GM12878 (cell line): ENCODE results near the gene PHC2. TPM values are rescaled to one million over a fixed set of nuclear protein-coding genes. Genes with fewer than 3 reads are reported as not detected.

ENCODE experiments used
- ATAC-seq: fragments of 200-7000 bp; cut with Tn5 transposase; 3 replicates; pipeline ENCODE4 v1.9.1; 2020; ENCODE audit warnings: mild to moderate bottlenecking, moderate library complexity
- BruUV-seq: library from RNA; stranded (reverse); fragments of 400-500 nt; replicated peaks from 2 replicates; lab custom pipeline; 2021; lab: Mats Ljungman, UMichigan
- CTCF ChIA-PET: fragments of 300-600 bp; sonication (Branson Sonifier 250); formaldehyde crosslinking; extraction: SDS; loops from one replicate; lab custom pipeline; 2021; ENCODE audit warnings: inconsistent platforms; lab: Yijun Ruan, JAX
- POLR2A ChIA-PET: fragments of 350-600 bp; formaldehyde crosslinking; extraction: SDS; loops from one replicate; lab custom pipeline; 2021; ENCODE audit warnings: inconsistent platforms; lab: Charles Lee
- RAD21 ChIA-PET: fragments of 300-600 bp; sonication (Branson Sonifier 250); formaldehyde crosslinking; loops from one replicate; lab custom pipeline; 2023; ENCODE audit warnings: antibody characterized with exemption; ENCODE audit not compliant: unreplicated experiment; lab: Charles Lee
- SMC1A ChIA-PET: fragments of 300-600 bp; sonication (Branson Sonifier 250); formaldehyde crosslinking; loops from one replicate; lab custom pipeline; 2023; ENCODE audit not compliant: unreplicated experiment, uncharacterized antibody; lab: Charles Lee
- DNase-seq: peaks from one replicate; pipeline ENCODE4 v3.0.0-alpha.2; 2011; ENCODE audit warnings: low read depth, low spot score
- FAIRE-seq: peaks from 3 replicates; lab custom pipeline; 2011; peaks lifted over from hg19 to GRCh38; lab: Jason Lieb, UNC
- H2AFZ ChIP-seq: 2 replicates; pipeline ENCODE4 v1.6.0; 2011; ENCODE audit warnings: low read depth, low read length, control low read depth; ENCODE audit not compliant: control insufficient read depth
- H3K27ac ChIP-seq: 2 replicates; pipeline ENCODE4 v1.5.1; 2011; ENCODE audit warnings: control low read depth; ENCODE audit not compliant: control insufficient read depth, insufficient read depth
- H3K27me3 ChIP-seq, 2 experiments: replicated peaks in 1 of 2; 2 replicates each; pipeline versions ENCODE4 v1.6.0 to v1.6.1; 2011; ENCODE audit warnings: low read length in 1 of 2; ENCODE audit not compliant: control insufficient read depth in 2 of 2, insufficient read depth in 2 of 2
- H3K36me3 ChIP-seq, 2 experiments: 2 replicates each; pipeline ENCODE4 v1.5.1; 2011; ENCODE audit warnings: low read length in 1 of 2; ENCODE audit not compliant: control insufficient read depth in 2 of 2, insufficient read depth in 2 of 2
- H3K4me1 ChIP-seq: 2 replicates; pipeline ENCODE4 v1.6.1; 2011; ENCODE audit warnings: mild to moderate bottlenecking, low read length, moderate library complexity, mixed read lengths; ENCODE audit not compliant: control insufficient read depth, insufficient read depth
- H3K4me2 ChIP-seq: 2 replicates; pipeline ENCODE4 v1.6.0; 2011; ENCODE audit warnings: control low read depth; ENCODE audit not compliant: control insufficient read depth, insufficient read depth
- H3K4me3 ChIP-seq: fragments of 200-600 bp; sonication (generic); 2 replicates; pipeline ENCODE4 v1.5.1; 2016
- H3K79me2 ChIP-seq: 2 replicates; pipeline ENCODE4 v1.6.0; 2011; ENCODE audit warnings: low read length; ENCODE audit not compliant: control insufficient read depth, insufficient read depth
- H3K9ac ChIP-seq: 2 replicates; pipeline ENCODE4 v1.8.0; 2011; ENCODE audit warnings: low read length, control low read depth, mixed read lengths; ENCODE audit not compliant: control insufficient read depth, insufficient read depth
- H3K9me3 ChIP-seq: replicated peaks from 3 replicates; pipeline ENCODE4 v1.5.1; 2011; ENCODE audit warnings: mild to moderate bottlenecking, low read length; ENCODE audit not compliant: control insufficient read depth, insufficient read depth
- H4K20me1 ChIP-seq: 2 replicates; pipeline ENCODE4 v1.6.0; 2011; ENCODE audit not compliant: control insufficient read depth, insufficient read depth
- CREM ChIP-seq: IDR thresholded peaks from 2 replicates; pipeline ENCODE4 v1.6.1; 2014; ENCODE audit warnings: antibody characterized with exemption, low read depth
- IRF4 ChIP-seq: IDR thresholded peaks from 2 replicates; pipeline ENCODE4 v1.6.1; 2011; ENCODE audit warnings: low read depth, low read length
- MEF2B ChIP-seq: fragments of 450-650 bp; IDR thresholded peaks from 2 replicates; pipeline ENCODE4 v1.6.1; 2018; ENCODE audit warnings: mild to moderate bottlenecking, moderate library complexity; ENCODE audit not compliant: partially characterized antibody, poor library complexity, severe bottlenecking
- MYC ChIP-seq: IDR thresholded peaks from 2 replicates; pipeline ENCODE4 v1.6.1; 2011; ENCODE audit warnings: mild to moderate bottlenecking, low read length, moderate library complexity, inconsistent platforms; ENCODE audit not compliant: insufficient read depth, insufficient replicate concordance, insufficient read length, severe bottlenecking
- NFIC ChIP-seq: IDR thresholded peaks from 2 replicates; pipeline ENCODE4 v1.6.1; 2012; ENCODE audit warnings: low read depth, mild to moderate bottlenecking, inconsistent platforms, low read length, moderate library complexity
- NR2C2 ChIP-seq: IDR thresholded peaks from 2 replicates; pipeline ENCODE4 v1.6.1; 2011; ENCODE audit warnings: borderline replicate concordance, low read depth; ENCODE audit not compliant: control insufficient read depth, insufficient read length
- SMC3 ChIP-seq: IDR thresholded peaks from 2 replicates; pipeline ENCODE4 v1.6.1; 2011; ENCODE audit warnings: low read length, improper control_type of control experiment, borderline replicate concordance
- TARDBP ChIP-seq: IDR thresholded peaks from 2 replicates; pipeline ENCODE4 v1.6.1; 2016; ENCODE audit warnings: borderline replicate concordance
- whole genome bisulfite sequencing: methylation state at CpG from one replicate; pipeline ENCODE4 v1.1.6; 2016; ENCODE audit warnings: low lambda C conversion rate; ENCODE audit not compliant: insufficient replicate concordance, insufficient coverage; ENCODE audit errors: missing lambda C conversion rate; 5-methylcytosine and 5-hydroxymethylcytosine counted together
- in situ Hi-C: fragments of 300-500 bp; cut with MboI; formaldehyde crosslinking; loops from 9 replicates; pipeline ENCODE4 v1.14.3; 2018; ENCODE audit warnings: mixed read lengths
- intact Hi-C: fragments of 100-400 bp; cut with micrococcal nuclease; formaldehyde crosslinking; loops from one replicate; pipeline ENCODE4 v1.14.2; 2022; ENCODE audit not compliant: unreplicated experiment
- polyA plus RNA-seq, 11 experiments: library from polyadenylated mRNA; depleted of rRNA in 4 of 11; unstranded in 6 of 11; stranded (reverse) in 5 of 11; fragments of >200 nt; fragmentation: Nextera tagmentation in 4 of 11; fragmentation: Illumina TruSeq in 1 of 11; extraction: Ambion mirVana in 4 of 11; extraction: Trizol in 1 of 11; gene quantifications; 1 replicate in 1 of 11; 2 replicates in 10 of 11; pipeline versions ENCODE4 v1.2.1 to v1.2.3, GENCODE V29; 2011 to 2016; ENCODE audit warnings: inconsistent platforms in 2 of 11, missing spikeins in 2 of 11, low read depth in 1 of 11
- total RNA-seq, 4 experiments: library from RNA; depleted of rRNA in 3 of 4; stranded (reverse); fragments of >200 nt in 3 of 4; fragmentation: Illumina TruSeq in 1 of 4; extraction: Trizol in 1 of 4; gene quantifications; 2 replicates each; pipeline versions ENCODE4 v1.2.1 to v1.2.3, GENCODE V29; 2013 to 2021
- TF ChIP-seq, protein P1 (sequence below): IDR thresholded peaks from 2 replicates; pipeline ENCODE4 v1.6.1; 2012; ENCODE audit warnings: low read depth, low read length, improper control_type of control experiment
- TF ChIP-seq, protein P2 (sequence below): fragments of 450-650 bp; IDR thresholded peaks from 2 replicates; pipeline ENCODE4 v1.6.1; 2017; ENCODE audit warnings: mild to moderate bottlenecking, low read depth, inconsistent platforms; ENCODE audit not compliant: poor library complexity, severe bottlenecking

Gene PHC2
- total and polyA plus RNA-seq, 10 of the 15 experiments (the other 5 are each of a cell fraction or from before 2014, with no cell fraction given): 2.0 to 35.9 (median 16.4) TPM

DNA sequence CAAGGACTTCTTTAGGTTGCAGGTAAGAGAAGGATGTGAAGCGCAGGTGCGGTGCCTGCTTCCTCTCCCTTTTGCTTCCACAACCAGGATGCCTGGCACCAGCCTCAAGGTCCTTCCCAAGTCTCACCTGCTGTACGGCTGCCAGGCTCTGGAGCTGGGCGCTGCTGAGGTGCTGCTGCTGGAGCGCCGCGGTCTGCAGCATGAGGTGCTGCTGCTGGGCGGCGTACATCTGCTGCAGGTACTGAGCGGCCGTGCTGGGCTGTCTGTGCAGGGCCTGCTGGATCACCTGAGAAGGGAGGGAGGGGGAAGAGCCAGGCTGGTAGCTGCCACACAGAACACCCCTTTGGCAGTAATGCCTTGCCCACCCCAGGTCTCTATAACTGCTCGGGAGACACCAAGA, 58.7 kb downstream of the PHC2 start:
- H3K27ac ChIP-seq: no peak overlapping the region
- no peaks in the 10 kb centered on the region for H3K79me2 ChIP-seq
- TF ChIP-seq MYC: no peak
- TF ChIP-seq, protein P1, sequence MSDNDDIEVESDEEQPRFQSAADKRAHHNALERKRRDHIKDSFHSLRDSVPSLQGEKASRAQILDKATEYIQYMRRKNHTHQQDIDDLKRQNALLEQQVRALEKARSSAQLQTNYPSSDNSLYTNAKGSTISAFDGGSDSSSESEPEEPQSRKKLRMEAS: no peak
- H2AFZ ChIP-seq: no peak overlapping the region
- no peaks in the 10 kb centered on the region for H3K36me3 ChIP-seq
- no peaks in the 10 kb centered on the region for H3K4me1 ChIP-seq
- H4K20me1 ChIP-seq: no peaks in the 10 kb centered on the region
- FAIRE-seq (no peak), ATAC-seq (no peak), DNase-seq (no peak)
- peaks cover 0 to 6% of the 10 kb centered on the region in 2 experiments; a peak in 1 of 4 replicates for H3K27me3 ChIP-seq
- ChIA-PET CTCF (interaction anchor here (0.7 to 2.0 kb wide), 7 partner anchors 8 to 241 kb away, joined by 3 to 23 read pairs (median 5); partner anchors contain the start of gene ZSCAN20), SMC1A (interaction anchor here (0.9 to 1.6 kb wide), 5 partner anchors 77 to 99 kb away, joined by 3 to 13 read pairs (median 4); no protein-coding TSS in a partner anchor), POLR2A (no interaction called here), RAD21 (interaction anchor here (0.9 to 1.4 kb wide), 4 partner anchors 76 to 99 kb away, joined by 3 to 14 read pairs (median 6); partner anchors contain the start of gene ZSCAN20)
- H3K9me3 ChIP-seq: no peaks in the 10 kb centered on the region
- intact Hi-C loops (no loop called here), in situ Hi-C loops (no loop called here)
- no peak overlapping the region for H3K4me2 ChIP-seq
- no peak overlapping the region for H3K9ac ChIP-seq
- no peak overlapping the region for H3K4me3 ChIP-seq
- no TSS peak for BruUV-seq
- WGBS: 66% methylated on average over 12 of the region's 12 CpGs

DNA sequence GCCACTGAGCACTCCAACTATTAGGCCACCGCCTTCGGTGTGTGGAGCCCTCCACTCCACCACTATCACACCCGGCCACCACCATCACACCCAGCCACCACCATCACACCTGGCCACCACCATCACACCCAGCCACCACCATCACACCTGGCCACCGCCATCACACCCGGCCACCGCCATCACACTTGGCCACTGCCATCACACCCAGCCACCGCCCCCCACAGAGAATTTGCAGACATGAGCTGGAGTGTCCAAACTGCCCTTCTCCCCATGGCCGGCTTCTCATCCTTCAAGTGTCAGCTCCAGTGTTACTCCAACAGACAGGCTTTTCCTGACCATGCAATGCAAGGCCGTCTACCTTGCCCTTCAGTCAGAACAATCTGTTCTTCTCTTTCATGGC, 59.6 kb downstream of the PHC2 start:
- ATAC-seq (no peak), DNase-seq (no peak), FAIRE-seq (no peak)
- Histone ChIP-seq H3K4me2 (no peak overlapping the region), H3K27ac (no peak overlapping the region), H3K36me3 (no peaks in the 10 kb centered on the region), H4K20me1 (no peaks in the 10 kb centered on the region), H3K4me1 (no peaks in the 10 kb centered on the region), H3K9me3 (no peaks in the 10 kb centered on the region), H3K79me2 (no peaks in the 10 kb centered on the region), H2AFZ (no peak overlapping the region), H3K4me3 (no peak overlapping the region), H3K9ac (no peak overlapping the region), H3K27me3 (peaks cover 0 to 6% of the 10 kb centered on the region in 2 experiments; a peak in 1 of 4 replicates)
- no TSS peak for BruUV-seq
- no peak for TF ChIP-seq CREM
- no peak for TF ChIP-seq NR2C2
- no peak for TF ChIP-seq IRF4
- TF ChIP-seq, protein P2, sequence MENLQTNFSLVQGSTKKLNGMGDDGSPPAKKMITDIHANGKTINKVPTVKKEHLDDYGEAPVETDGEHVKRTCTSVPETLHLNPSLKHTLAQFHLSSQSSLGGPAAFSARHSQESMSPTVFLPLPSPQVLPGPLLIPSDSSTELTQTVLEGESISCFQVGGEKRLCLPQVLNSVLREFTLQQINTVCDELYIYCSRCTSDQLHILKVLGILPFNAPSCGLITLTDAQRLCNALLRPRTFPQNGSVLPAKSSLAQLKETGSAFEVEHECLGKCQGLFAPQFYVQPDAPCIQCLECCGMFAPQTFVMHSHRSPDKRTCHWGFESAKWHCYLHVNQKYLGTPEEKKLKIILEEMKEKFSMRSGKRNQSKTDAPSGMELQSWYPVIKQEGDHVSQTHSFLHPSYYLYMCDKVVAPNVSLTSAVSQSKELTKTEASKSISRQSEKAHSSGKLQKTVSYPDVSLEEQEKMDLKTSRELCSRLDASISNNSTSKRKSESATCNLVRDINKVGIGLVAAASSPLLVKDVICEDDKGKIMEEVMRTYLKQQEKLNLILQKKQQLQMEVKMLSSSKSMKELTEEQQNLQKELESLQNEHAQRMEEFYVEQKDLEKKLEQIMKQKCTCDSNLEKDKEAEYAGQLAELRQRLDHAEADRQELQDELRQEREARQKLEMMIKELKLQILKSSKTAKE: no peak
- TF ChIP-seq TARDBP: no peak
- no peak for TF ChIP-seq MEF2B
- TF ChIP-seq SMC3: no peak
- TF ChIP-seq NFIC: no peak
- 47% methylated on average over 8 of the region's 9 CpGs for WGBS
- POLR2A ChIA-PET: no interaction called here
- intact Hi-C loops: no loop called here
- in situ Hi-C loops: no loop called here
- SMC1A ChIA-PET: interaction anchor here (1.0 to 3.3 kb wide), 2 partner anchors 76 to 100 kb away, joined by 4 to 17 read pairs; partner anchors contain the start of gene ZSCAN20
- RAD21 ChIA-PET: interaction anchor here (0.7 kb wide), 1 partner anchor 76 kb away, joined by 3 read pairs; no protein-coding TSS in a partner anchor
- CTCF ChIA-PET: interaction anchor here (1.5 to 2.5 kb wide), 3 partner anchors 9 to 100 kb away, joined by 3 to 23 read pairs (median 16); partner anchors contain the start of gene ZSCAN20
